H1 (cell line): ENCODE results near the gene USP54. TPM values are rescaled to one million over a fixed set of nuclear protein-coding genes. Genes with fewer than 3 reads are reported as not detected.

Experiments
- ASH2L ChIP-seq: fragments of 200-600, 300-600 bp; sonication (generic); IDR thresholded peaks from one replicate; pipeline ENCODE4 v1.7.1; 2017; ENCODE audit warnings: low read length
- ATF3 ChIP-seq: IDR thresholded peaks from 2 replicates; pipeline ENCODE4 v1.6.1; 2011; ENCODE audit warnings: low read depth, mild to moderate bottlenecking, low read length; ENCODE audit not compliant: insufficient read depth
- BCL11A ChIP-seq, 2 experiments: IDR thresholded peaks; one replicate each; pipeline ENCODE4 v1.6.1; 2011; ENCODE audit warnings: low read depth in 2 of 2, low read length in 2 of 2, mild to moderate bottlenecking in 2 of 2
- BRCA1 ChIP-seq: IDR thresholded peaks from 2 replicates; pipeline ENCODE4 v1.6.1; 2012; ENCODE audit warnings: low read depth, low read length, improper control_type of control experiment
- CEBPB ChIP-seq: IDR thresholded peaks from 2 replicates; pipeline ENCODE4 v1.6.1; 2012; ENCODE audit warnings: low read depth, low read length
- CHD2 ChIP-seq: IDR thresholded peaks from 2 replicates; pipeline ENCODE4 v1.6.1; 2012; ENCODE audit warnings: low read length, improper control_type of control experiment
- CTBP2 ChIP-seq: IDR thresholded peaks from 2 replicates; pipeline ENCODE4 v1.7.0; 2011; ENCODE audit warnings: borderline replicate concordance, mild to moderate bottlenecking, moderate library complexity, mixed read lengths, low read length; ENCODE audit not compliant: insufficient read depth, insufficient read length
- CTCF ChIP-seq, 3 experiments: IDR thresholded peaks; 1 replicate in 2 of 3; 2 replicates in 1 of 3; pipeline versions ENCODE4 v1.5.1 to v1.6.1; 2011; ENCODE audit warnings: low read length in 3 of 3, mild to moderate bottlenecking in 3 of 3, inconsistent platforms in 2 of 3, low read depth in 1 of 3, moderate library complexity in 1 of 3; ENCODE audit not compliant: insufficient read depth in 1 of 3; ENCODE audit errors: control extremely low read depth in 1 of 3
- EZH2 ChIP-seq: fragments of 200-600 bp; sonication (generic); IDR thresholded peaks from 2 replicates; pipeline ENCODE4 v1.7.1; 2012; ENCODE audit warnings: low read depth, mild to moderate bottlenecking, moderate library complexity, low read length, inconsistent platforms; ENCODE audit not compliant: severe bottlenecking
- HDAC2 ChIP-seq, 2 experiments: fragments of 300-600 bp in 1 of 2; sonication (generic) in 1 of 2; IDR thresholded peaks; 2 replicates each; pipeline ENCODE4 v1.6.1; 2011 to 2012; ENCODE audit warnings: low read depth in 2 of 2, low read length in 2 of 2, mild to moderate bottlenecking in 2 of 2, moderate library complexity in 2 of 2, borderline replicate concordance in 1 of 2, inconsistent platforms in 1 of 2
- KDM5A ChIP-seq: fragments of 200-600 bp; IDR thresholded peaks from 2 replicates; pipeline ENCODE4 v1.7.1; 2012; ENCODE audit warnings: mild to moderate bottlenecking, low read length, inconsistent platforms, mixed read lengths
- MAFK ChIP-seq: IDR thresholded peaks from 2 replicates; pipeline ENCODE4 v1.6.1; 2012; ENCODE audit warnings: low read depth, mild to moderate bottlenecking, improper control_type of control experiment, low read length
- RBBP5 ChIP-seq: IDR thresholded peaks from 2 replicates; pipeline ENCODE4 v1.7.1; 2012; ENCODE audit warnings: low read depth, mild to moderate bottlenecking, inconsistent platforms, low read length, moderate library complexity, borderline replicate concordance
- RFX5 ChIP-seq: IDR thresholded peaks from 2 replicates; pipeline ENCODE4 v1.6.1; 2011; ENCODE audit warnings: low read depth, low read length, improper control_type of control experiment, borderline replicate concordance
- RNF2 ChIP-seq: fragments of 200-900, 300-1000 bp; sonication (generic); IDR thresholded peaks from 2 replicates; pipeline ENCODE4 v1.7.1; 2016; ENCODE audit warnings: borderline replicate concordance, low read depth, mild to moderate bottlenecking, antibody characterized with exemption, low read length; ENCODE audit not compliant: poor library complexity, severe bottlenecking; ENCODE audit errors: missing control alignments
- RXRA ChIP-seq: IDR thresholded peaks from 2 replicates; pipeline ENCODE4 v1.6.1; 2011; ENCODE audit warnings: low read depth, mild to moderate bottlenecking, low read length, moderate library complexity; ENCODE audit not compliant: insufficient read depth
- TAF1 ChIP-seq: IDR thresholded peaks from 2 replicates; pipeline ENCODE4 v1.6.1; 2011; ENCODE audit warnings: mild to moderate bottlenecking, low read depth, low read length
- TAF7 ChIP-seq: optimal IDR thresholded peaks from 2 replicates; pipeline ENCODE3; 2011; ENCODE audit warnings: low read depth, mild to moderate bottlenecking, inconsistent platforms, low read length, moderate library complexity, borderline replicate concordance
- YY1 ChIP-seq: IDR thresholded peaks from 2 replicates; pipeline ENCODE4 v1.6.1; 2011; ENCODE audit warnings: low read depth, mild to moderate bottlenecking, low read length
- polyA plus RNA-seq, 7 experiments: library from polyadenylated mRNA; depleted of rRNA in 3 of 7; stranded (reverse) in 5 of 7; unstranded in 2 of 7; fragments of >200 nt in 5 of 7; fragments of 200-250 nt in 2 of 7; gene quantifications; 1 replicate in 5 of 7; 2 replicates in 1 of 7; 4 replicates in 1 of 7; pipeline versions ENCODE4 v1.2.1 to v1.2.3, GENCODE V29; 2011 to 2013; ENCODE audit warnings: missing spikeins in 2 of 7, mixed read lengths in 2 of 7
- total RNA-seq: library from RNA; stranded (reverse); fragmentation: NEBNext Ultra II Directional; extraction: Animal tissue kit (Norgen Biotek cat#: 25700); gene quantifications from 2 replicates; pipeline ENCODE4 v1.2.1, GENCODE V29; 2021

Gene USP54
- total and polyA plus RNA-seq, 2 of the 8 experiments (the other 6 are each of a cell fraction or from before 2014, with no cell fraction given) = 46.2 to 65.6 TPM

- TF ChIP-seq CTCF (IDR thresholded peaks at IDR 0.05; ENCODE audit: control extremely low read depth in 1 of 3, insufficient read depth in 1 of 3, low read depth in 1 of 3, low read length in 3 of 3) (no peak), CEBPB (no peak), MAFK (no peak), RNF2 (no peak), BRCA1 (peak; percentile 93), BCL11A (IDR thresholded peaks at IDR 0.05; ENCODE audit: low read depth in 2 of 2, low read length in 2 of 2) (no peak), CTBP2 (no peak), ATF3 (no peak), KDM5A (peak; percentile 95), RFX5 (no peak), CHD2 (peak; percentile 98), YY1 (peak; percentile 96), RBBP5 (no peak), HDAC2 (IDR thresholded peaks at IDR 0.05; ENCODE audit: borderline replicate concordance in 1 of 2, low read depth in 2 of 2, low read length in 2 of 2) (peak; percentile 92 to 98; a peak in 3 of 4 replicates), RXRA (no peak), EZH2 (no peak), TAF7 (peak; percentile 49), ASH2L (peak; percentile 57), TAF1 (peak; percentile 90)
- TF ChIP-seq, all 59 proteins: peak for 18
Observed at GRCh38 chr10:73625884-73626752, 35.0 kb upstream of the USP54 start (continued).
